GM18499 (cell line): ENCODE results near the gene PPIH.
"Not testable (repeated sequence)": the region's sequence is repeated elsewhere in the genome, so short reads cannot be mapped to it uniquely, and the experiment has no call there.

Source experiments
- ATAC-seq: cut with Tn5 transposase; IDR thresholded peaks from one replicate; pipeline ENCODE4 v1.9.1; 2021; ENCODE audit warnings: moderate number of reproducible peaks; ENCODE audit not compliant: insufficient read depth, unreplicated experiment

PPIH gene

DNA sequence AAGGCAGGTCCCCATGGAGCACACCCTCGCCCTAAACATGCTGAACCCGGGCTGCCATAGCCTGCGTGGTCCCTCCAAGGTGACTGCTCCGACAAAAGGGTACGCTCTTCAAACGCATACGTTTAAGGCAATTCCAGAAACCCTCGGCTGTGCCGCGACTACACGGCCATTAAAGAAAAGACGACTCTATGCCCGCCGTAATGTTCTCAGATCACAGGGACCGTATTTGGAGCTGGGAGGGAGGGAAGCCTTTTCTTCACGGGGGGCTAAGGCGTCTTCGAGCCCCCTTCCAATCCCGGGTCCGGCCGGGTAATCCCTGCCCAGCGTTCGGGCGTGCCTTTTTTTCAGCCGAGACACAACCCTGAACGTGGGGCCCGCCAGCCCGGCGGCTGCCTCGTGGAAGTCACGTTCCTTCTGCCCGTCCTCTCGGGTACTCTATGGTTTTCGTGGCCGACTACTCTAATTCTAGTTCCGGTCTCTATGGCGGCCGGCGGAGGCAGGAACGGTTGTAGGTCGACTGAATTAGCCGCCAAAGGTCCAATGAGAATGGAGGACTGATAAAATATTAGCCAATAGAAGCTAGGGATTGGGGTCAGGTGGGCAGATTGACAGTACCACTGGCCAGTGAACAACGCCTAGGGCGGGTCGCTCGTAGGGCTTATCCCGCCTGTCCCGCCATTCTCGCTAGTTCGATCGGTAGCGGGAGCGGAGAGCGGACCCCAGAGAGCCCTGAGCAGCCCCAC is 23.7 kb downstream of the PPIH start, which contains the start of gene YBX1:
YBX1 (plus strand) TSS at position 678 of the 743 bp plus-strand sequence. CDS start 148 bp downstream, outside the sequence.
- peak; percentile 89 for ATAC-seq

DNA sequence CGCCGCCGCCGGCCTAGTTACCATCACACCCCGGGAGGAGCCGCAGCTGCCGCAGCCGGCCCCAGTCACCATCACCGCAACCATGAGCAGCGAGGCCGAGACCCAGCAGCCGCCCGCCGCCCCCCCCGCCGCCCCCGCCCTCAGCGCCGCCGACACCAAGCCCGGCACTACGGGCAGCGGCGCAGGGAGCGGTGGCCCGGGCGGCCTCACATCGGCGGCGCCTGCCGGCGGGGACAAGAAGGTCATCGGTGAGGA is 24.2 kb downstream of the PPIH start:
- ATAC-seq = not testable (repeated sequence)

DNA sequence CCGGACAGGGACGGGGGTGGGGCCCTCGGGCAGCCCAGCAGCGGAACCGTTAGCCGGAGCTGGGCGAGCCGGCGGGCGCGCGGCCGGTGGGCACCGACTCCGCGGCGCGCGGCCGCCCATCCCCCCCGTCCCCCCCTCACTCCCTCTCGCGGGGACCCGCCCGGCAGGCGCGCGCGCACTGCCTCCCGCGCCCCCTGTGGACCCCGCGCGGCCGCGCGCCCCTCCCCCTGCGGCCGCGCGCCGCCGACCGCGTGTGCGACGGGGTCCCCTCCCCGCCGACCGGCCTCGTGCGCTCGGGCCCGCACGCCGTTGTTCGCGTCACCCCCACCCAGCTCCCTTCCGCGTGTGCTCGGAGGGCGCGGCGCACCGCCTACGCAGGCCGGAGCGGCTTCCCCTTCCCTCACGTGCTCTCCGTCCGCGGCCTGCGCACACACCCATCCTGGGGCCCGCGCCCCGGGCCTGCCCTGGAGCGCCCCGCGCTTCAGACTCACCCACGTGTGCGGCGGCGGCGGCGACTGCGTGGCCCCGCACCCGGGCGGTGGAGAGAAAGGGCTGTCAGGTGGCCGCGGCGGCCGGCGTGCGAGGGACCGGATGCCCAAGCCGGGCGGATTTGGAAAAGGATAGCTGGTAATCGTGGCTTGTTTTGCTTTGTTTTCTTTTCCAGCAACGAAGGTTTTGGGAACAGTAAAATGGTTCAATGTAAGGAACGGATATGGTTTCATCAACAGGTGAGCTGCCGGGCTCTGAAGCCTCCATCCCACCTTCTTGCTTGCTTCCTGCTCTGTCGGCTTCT is 24.7 kb downstream of the PPIH start:
- ATAC-seq = no peak

DNA sequence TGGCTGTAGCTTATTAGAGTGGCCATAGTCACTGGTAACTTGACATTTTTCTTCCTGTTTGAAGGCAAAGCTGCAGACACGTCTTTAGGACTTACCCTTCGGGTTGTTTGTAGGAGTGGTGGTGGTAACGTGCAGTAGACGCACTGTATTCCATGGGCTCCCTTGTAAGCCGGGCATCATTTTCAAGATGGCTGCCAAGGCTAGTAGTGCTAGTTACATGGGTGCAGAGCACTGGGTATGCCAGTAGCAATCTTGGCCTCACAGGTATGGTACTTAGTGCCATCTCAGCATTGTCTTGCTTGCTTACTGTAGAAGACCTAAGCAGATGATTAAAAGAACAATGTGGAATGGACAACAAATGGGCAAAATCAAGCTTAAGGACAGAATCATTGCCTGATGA is 25.9 kb downstream of the PPIH start:
- ATAC-seq = no peak

DNA sequence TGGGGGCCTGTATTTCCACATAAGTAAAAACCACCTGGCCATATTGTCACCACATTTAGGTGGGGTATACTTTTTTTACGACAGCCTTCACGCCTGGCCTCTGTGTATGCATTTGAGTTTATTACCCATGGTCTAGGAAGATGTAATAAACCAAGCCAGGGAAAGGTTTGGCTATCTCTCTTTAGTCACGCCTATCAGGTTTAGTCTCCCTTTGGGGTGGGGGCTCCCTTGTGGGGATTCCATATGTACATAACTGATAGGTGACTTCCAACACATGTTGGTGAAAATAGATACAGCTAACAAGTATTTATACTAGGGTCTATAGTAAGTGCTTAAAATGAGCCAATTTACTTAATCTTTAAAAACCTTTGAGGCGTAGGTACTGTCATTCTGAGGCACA is 28.2 kb downstream of the PPIH start:
- ATAC-seq = no peak

DNA sequence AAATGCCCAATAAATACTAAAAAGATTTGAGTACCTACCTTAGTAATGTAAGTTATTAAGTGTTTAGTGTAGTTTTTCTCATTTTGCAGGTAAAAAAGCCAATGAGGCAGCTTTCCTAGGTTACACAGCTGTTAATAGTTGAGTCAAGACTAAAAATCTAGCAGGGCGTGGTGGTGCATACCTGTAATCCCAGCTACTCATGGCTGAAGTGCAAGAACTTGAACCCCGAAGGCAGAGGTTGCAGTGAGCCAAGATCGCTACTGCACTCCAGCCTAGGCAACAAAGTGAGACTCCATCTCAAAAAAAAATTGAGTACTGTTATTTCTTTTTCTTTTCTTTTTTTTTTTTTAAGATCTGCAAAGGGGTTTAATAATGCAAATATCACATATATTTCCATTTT is 31.7 kb downstream of the PPIH start:
- no peak for ATAC-seq

DNA sequence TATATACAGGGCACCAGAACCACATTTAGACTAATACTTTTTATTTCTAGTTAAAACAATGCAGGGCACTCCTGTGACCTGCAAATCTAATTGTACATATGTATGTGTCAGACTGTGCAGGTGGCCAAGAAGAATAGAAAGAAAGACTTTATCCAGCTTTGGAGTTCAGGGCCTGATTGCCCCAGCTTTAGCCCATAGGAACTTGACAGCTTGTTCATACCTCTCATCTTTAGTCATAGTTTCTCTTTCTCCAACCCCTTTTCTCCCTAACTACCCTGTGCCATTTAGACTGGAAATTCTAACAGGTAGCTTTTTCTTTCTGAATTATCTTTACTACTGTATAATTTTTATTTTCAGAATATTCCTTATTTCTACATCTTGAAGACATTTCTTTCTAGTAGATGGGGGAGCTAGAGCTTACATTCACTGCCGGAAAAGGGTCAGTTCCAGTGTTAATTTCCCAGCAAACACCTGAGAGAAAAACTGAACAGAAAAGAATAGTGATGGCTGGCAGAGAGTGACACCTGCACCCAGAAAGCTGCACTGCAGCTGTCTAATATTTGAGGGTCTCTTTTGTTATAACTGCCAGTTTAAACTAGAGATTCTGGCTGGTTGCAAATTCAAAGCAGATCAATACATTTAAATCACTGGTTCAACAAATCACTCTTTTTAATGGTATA is 32.4 kb downstream of the PPIH start:
- ATAC-seq = no peak

DNA sequence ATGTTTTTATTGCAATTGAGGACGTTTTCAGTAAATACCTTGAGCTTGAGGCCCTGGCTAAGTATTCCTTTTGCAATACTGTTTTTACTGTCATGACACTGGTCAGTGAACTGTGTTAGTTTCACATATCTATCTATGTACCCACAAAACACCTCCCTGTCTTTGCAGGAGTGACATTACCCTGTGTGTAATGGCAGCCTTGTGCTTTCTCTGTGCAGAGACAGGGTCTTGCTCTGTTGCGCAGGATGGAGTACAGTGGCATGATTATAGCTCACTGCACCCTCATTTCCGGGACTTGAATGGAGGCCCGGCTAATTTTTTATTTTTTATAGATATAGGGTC is 32.9 kb downstream of the PPIH start:
- no peak for ATAC-seq

DNA sequence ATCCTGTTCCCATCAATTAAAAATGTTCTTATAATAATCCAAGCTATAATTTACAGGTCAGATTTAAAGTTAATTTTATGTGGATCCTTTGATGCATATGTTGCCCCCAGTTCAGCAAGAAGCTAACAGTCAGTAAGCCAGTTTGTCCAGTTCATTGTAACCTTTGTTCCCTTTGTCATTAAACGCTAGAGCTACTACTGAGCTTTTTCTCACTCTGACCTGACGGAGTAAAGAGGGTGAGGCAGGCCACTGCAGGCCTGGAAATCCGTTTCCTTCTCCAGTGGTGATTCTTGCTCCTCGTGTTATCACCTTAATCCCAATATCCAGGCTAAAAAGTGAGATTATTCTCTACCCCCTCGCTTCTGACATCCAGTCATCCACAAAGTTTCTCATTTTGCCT is 34.2 kb downstream of the PPIH start:
- no peak for ATAC-seq

DNA sequence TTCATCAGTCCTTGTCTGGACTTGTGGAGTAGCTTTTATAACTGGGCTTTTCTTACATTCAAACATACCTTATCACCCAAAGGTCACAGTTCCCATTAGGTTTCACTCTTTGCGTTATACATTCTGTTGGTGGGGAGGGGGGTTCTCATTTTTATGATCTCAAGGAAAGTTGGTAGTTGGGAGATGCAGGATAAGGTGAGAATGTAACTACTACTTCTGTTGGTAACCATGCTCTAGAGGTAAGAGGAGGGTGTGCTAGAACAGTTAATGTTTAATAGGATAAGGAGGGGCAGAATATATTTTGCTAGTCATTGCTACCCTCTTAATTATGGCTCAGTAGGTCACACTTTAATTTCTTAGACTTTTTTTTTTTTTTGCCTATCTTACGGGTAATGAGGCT is 34.7 kb downstream of the PPIH start:
- no peak for ATAC-seq

DNA sequence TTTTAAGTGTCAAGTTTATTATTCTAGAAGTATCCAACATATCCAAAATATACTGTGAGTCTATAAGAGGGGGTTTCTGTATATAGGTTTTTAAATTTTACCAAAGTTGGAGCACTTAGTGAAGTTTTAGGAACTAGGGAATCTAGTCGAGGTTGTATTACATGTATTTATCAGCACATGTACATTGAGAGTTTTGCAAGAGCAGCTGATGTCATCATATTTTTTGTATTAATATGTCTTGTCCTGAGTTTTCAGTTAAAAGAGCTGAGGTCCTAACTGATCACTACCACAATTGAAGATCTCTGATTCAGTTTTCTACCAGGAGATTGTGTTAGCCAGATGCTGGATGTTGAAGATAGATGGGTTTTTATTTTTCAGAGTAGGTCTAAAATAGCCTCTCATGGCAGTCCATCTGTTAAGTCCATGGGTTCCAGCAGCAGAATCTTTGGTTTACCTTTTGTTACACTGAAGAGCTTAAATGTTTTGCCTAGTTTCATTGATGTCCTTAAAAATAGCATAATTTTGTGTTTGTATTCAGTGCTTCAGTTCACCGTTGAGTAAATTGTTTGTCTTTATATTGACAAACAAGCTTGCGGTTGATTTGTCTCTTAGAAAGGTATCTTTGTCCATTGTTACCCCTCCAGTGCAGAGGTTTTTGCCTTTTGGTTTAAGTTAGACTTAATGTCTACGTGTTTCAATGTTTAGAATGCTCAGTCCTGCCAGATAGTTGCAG is 40.0 kb downstream of the PPIH start:
- no peak for ATAC-seq

DNA sequence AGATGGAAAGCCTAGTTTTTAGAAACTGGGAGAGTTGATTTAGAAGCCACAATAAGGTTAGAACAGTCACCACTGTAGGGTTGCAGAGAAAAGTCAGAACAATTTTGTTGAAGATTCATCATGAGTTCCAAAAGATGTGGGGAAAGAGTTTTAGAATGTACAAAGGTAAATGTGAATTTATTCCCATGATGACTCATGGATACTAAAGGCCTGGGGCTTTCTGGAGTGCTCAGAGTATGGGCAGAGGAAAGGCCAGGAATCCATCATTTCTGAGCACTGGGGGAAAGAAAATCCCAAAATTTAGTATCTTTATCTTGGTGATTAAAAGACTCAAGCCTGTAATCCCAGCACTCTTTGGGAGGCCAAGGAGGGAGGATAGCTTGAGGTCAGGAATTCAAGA is 41.8 kb downstream of the PPIH start:
- no peak for ATAC-seq

DNA sequence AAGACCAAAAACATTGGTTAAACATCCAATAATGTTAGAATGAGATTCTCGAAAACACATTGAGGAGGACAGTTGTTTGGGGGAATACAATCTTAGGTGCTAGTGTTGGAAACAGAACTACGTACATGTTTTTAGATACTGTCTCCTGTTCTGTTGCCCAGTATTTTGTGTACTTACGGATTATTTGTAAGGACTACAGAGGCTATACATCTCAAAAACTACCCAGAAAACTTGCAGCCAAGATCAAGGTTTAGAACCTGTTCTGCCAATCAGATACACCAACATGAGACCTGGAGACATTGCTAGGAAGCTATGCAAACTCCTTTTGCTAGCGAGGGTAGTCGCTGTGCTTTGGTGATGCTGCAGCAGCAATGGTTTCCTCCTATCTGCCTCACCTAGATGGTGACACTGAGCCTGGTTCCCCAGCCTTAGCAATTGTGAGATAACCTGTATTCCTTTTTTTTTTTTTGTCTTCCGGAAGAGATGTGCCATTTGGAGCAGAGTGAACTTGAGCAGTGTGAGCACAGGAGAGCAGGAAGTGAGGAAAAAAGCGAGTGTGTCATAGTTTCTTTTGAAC is 45.8 kb downstream of the PPIH start:
- ATAC-seq = no peak

DNA sequence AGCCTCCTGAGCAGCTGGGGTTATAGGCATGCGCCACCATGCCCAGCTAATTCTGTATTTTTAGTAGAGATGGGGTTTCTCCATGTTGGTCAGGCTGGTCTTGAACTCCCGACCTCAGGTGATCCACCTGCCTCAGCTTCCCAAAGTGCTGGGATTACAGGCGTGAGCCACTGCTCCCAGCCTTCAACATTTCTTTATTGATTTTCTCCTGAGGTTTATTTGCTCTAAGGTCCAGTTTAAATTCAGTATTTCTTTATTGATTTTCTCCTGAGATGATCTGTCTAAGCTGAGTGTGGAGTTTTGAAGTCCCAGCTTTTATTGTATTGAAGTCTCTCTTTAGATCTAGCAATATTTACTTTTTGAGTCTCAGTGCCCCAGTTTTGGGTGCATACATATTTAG is 54.6 kb downstream of the PPIH start:
- not testable (repeated sequence) for ATAC-seq

DNA sequence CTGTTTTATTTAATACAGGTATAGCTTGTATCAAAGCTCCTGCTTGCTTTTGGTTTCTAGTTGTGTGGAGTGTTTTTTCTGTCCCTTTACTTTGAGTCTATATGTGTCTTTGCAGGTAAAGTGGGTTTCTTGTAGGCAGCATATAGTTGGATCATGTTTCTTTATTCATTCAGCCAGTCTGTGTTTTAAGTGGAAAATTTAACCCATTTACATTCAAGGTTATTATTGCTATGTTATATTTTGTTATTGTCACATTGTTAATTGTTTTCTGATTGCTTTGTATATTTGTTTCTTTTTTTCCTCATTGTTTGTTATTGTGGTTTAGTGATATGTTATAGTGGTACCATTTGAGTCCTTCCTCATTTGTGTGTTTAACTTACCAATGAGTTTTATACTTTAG is 55.1 kb downstream of the PPIH start:
- no peak for ATAC-seq

DNA sequence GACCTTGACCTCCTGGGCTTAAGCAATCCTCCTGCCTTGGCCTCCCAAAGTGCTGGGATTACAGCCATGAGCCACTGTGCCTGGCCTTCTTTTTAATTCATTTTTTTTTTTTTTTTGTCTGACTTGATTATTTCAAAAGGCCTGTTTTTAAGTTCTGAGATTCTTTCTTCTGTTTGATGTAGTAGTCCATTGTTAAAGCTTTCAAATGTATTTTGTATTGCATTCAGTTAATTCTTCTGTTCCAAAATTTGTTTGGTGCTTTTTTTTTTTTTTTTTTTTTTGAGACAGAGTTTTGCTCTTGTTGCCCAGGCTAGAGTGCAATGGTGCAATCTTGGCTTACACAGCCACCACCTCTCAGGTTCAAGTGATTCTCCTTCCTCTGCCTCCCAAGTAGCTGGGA is 56.2 kb downstream of the PPIH start:
- ATAC-seq = not testable (repeated sequence)

DNA sequence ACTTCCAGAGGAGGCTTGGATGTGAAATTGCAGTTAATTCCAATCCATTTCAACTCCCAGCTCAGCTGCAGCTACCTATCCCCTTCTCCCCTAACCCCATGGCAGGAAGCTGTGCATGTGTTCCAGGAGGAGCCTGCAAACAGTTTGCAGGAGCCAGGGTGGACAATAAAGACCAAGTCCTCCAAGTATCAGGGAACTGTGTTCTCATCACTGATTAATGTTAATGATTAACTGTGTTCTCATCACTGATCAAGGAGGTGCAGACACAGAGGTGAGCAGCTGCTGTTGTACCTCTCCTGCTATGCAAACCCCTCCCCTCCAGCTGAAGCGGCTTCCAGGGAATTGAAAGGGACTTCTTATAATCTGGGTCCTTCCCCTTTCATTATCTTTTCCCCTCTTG is 62.6 kb downstream of the PPIH start:
- ATAC-seq = no peak

DNA sequence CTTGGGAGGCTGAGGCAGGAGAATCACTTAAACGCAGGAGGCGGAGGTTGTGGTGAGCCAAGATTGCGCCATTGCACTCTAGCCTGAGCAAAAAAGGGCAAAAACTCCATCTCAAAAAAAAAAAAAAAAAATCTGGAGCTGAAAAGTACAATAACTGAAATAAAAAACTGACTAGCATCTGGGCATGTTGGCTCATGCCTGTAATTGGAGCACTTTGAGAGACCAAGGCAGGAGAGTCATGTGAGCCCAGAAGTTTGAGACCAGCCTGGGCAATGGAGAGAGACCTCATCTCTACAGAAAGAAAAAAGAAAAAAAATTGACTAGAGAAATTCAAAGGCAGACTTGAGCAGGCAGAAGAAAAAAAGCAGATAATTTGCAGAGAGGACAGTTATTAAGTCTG is 63.7 kb downstream of the PPIH start:
- ATAC-seq = no peak

DNA sequence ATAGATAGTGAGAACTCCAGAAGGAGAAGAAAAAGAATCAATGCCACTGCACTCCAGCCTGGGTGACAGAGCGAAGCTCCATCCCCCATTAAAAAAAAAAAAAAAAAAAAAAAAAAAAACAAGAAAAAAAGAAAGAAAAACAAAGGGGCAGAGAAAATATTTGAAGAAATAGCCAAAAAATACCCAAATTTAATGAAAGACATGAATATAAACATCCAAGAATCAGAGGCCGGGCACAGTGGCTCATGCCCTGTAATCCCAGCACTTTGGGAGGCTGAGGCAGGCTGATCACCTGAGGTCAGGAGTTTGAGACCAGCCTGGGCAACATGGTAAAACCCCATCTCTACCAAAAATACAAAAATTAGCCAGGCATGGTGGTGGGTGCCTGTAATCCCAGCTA is 64.2 kb downstream of the PPIH start:
- ATAC-seq = not testable (repeated sequence)

DNA sequence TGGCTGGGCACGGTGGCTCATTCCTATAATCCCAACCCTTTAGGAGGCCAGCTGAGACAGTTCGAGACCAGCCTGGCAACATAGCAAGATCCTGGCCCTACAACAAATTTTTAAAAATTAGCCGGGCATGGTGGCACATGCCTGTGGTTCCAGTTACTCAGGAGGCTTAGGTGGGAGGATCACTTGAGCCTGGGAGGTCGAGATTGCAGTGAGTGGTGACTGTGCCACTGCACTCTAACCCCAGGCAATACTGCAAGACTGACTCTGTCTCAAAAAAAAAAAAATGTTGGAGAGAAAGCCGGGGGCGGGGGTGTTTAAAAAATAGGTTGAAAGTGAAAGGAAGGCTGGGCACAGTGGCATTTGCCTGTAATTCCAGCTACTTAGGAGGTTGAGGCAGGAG is 65.3 kb downstream of the PPIH start:
- ATAC-seq = no peak

DNA sequence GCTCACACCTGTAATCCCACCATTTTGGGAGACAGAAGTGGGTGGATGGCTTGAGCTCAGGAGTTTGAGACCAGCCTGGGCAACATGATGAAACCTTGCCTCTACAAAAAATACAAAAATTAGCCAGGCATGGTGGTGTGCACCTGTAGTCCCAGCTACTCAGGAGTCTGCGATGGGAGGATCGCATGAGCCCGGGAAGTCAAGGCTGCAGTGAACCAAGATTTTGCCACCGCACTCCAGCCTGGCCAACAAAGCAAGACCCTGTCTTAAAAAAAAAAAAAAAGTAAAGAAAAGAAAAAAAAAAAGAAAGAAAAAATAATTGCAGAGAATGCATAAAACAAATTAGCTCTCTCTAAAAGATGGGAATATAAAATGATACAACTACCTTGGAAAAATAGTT is 67.6 kb downstream of the PPIH start:
- not testable (repeated sequence) for ATAC-seq
